ENCODE results near the gene NUP62. TPM values are rescaled to one million over a fixed set of nuclear protein-coding genes. Genes with fewer than 3 reads are reported as not detected.
"Not testable (repeated sequence)": the region's sequence is repeated elsewhere in the genome, so short reads cannot be mapped to it uniquely, and the experiment has no call there.

Gene NUP62
- polyA plus RNA-seq, 1 donor from 2014 or later: 62.9 TPM

DNA sequence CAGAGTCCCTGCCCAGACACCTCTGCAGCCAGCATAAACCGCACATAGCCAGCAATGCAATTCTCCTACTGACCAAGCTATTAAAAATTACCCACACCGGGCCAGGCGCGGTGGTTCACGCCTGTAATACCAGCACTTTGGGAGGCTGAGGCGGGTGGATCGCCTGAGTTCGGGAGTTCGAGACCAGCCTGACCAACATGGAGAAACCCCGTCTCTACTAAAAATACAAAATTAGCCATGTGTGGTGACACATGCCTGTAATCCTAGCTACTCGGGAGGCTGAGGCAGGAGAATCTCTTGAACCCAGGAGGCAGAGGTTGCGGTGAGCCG is 4.5 kb downstream of the NUP62 start:
- H3K27ac Mint-ChIP-seq: peak overlapping the region in 2 of 3 donors; percentile 46 to 85
- H3K9me3 Mint-ChIP-seq, H3K27me3 Mint-ChIP-seq, H3K36me3 Mint-ChIP-seq: not testable (repeated sequence)
- H3K4me1 Mint-ChIP-seq: peaks cover 23 to 41% (median 32%) of the 10 kb centered on the region in 3 donors
- peak overlapping the region in 1 of 4 donors; percentile 76 for H3K4me3 Mint-ChIP-seq

DNA sequence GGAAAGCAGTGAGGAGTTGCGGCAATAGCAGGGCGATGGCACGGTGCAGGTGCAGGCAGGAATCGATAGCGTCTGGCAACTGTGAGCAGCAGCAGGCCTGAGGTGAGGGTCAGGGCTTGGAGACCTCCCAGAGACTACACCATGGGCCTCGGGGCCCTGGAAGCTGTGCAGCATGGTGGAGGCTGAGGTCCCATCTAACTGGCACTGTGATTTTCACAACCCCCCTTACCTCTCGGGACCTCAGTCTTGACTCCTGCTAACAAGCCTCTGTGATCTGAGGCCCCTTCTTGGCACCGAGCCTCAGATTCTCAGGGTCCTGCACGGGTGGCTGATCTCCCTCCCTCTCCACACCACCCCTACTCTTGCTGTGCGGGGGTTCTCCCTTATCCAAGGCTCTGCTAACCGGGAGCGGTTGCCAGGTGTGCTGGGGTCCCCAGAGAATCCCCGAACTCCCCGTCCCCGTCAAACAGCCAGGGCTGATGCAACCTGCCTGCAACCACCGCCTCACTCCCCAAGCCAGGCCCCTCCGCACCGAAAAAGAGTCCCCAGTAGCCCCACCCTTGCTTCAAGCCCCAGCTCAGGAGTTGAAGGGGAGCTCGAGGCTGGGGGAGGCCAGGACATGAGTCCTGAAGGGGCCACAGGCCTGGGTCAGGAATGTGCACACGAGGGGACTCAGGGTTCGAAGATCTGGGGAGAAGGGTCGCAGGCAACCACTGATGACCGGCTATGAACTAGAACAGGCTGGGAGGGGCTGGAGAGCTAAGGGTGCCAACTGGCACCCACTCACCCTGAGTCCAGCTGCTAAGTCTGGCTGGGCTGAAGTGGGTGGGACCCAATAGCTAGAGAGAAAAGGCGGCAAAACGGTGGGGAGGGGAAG is 5.1 kb downstream of the NUP62 start:
- peak overlapping the region; percentile 47 to 88 (median 85) for H3K27ac Mint-ChIP-seq
- H3K36me3 Mint-ChIP-seq: peaks cover 3% of the 10 kb centered on the region
- H3K4me1 Mint-ChIP-seq: peaks cover 17 to 41% (median 34%) of the 10 kb centered on the region in 3 donors
- H3K27me3 Mint-ChIP-seq: peaks cover 2% of the 10 kb centered on the region
- peak overlapping the region; percentile 12 to 76 (median 52) for H3K4me3 Mint-ChIP-seq
- no peaks in the 10 kb centered on the region for H3K9me3 Mint-ChIP-seq

DNA sequence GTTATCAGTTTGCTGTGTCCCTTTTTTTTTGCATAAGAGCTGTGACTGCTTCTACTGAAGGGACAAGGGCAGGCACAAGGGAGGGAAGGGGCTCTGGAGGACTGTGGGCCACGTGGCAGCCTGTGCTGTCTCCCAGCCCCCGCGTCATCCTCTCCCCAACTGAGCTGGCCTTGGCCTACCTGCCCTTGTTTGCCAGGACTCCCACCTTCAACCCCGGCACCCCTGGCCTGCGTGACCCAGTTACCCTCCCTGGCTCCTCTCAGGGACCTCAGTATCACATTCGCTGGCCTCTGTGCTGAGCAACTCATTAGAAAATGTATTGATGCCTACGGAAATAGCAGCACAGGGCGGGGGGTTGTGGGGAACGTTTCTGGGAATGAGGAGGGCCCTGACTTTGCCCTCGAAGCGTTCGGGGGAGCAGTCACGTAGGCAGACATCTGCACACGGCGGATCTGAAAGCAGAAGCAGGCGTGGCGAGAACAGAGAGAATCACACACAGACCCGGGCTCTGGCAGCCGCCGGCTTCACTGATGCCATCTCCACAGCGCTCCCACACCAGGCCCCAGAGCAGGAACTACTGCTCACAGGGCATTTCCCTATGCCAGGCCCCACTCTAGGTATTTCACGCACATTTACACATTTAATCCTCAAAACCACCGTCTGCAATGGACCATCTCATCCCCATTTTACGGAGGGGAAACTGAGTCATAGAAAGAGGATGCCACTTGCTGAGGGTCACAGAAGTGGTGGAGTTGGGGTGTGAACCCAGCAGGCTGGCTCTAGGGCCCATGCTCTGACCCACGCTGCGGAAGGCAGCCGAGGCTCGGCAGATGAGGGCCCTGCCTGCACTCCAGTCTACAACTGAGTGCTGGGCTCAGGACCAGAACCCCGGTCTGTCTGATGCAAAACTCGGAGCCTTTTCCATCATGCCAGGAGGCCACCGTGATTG is 6.0 kb downstream of the NUP62 start:
- H3K36me3 Mint-ChIP-seq: peaks cover 3% of the 10 kb centered on the region
- H3K4me3 Mint-ChIP-seq: peak overlapping the region in 3 of 4 donors; percentile 73 to 88 (median 83)
- H3K4me1 Mint-ChIP-seq: peaks cover 11 to 38% (median 35%) of the 10 kb centered on the region in 3 donors

DNA sequence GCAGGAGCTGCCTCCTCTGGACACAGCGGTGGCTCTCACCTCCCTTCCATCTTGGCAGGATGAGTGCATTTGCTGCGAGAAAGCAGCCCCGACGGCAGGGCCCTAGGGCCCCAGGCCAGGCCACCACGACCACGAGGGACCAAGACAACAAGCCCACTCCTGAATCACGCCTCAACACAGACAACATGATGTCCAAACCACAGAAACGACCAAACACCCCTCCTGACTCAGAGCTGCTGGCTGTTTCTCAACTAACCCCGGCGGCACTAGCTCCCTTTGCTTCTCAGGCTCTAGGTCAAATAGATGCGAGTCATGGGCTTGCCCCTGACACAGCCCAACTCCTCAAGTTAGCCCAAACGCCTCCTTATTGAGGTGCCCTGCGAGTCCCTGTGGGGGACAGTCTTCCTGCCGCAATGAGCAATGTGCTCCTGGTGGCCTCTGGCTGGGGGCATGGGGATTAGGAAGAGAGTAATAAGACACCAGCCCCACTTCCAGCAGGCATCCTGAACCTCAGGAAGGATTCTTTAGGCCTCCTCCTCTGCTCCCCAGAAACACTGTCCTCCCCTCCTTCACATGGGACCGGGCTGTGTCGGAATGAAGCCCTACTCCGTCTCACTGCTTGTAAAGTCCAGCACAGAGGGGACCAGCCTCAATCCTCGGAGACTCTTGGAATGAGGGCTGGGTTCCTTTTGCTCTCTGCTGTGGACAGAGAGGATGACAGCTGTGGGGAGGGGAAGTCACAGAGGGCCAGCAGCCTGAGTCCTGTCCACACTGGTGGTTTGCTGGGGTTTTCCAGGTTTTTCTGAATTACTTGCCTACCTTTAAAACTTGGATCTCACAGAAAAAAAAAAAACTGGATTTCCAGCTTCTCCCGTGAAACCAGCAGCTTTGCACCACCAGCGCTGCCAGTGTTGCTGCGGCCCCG is 7.2 kb downstream of the NUP62 start:
- H3K4me1 Mint-ChIP-seq: peaks cover 5 to 39% (median 32%) of the 10 kb centered on the region in 3 donors
- H3K27ac Mint-ChIP-seq: peak overlapping the region in 1 of 3 donors; percentile 67
- peaks cover 2% of the 10 kb centered on the region for H3K36me3 Mint-ChIP-seq

More for the DNA sequence above, 6.0 kb downstream of the NUP62 start:
- H3K27me3 Mint-ChIP-seq: no peaks in the 10 kb centered on the region
- H3K9me3 Mint-ChIP-seq: no peaks in the 10 kb centered on the region
- peak overlapping the region in 2 of 3 donors; percentile 85 to 88 for H3K27ac Mint-ChIP-seq

DNA sequence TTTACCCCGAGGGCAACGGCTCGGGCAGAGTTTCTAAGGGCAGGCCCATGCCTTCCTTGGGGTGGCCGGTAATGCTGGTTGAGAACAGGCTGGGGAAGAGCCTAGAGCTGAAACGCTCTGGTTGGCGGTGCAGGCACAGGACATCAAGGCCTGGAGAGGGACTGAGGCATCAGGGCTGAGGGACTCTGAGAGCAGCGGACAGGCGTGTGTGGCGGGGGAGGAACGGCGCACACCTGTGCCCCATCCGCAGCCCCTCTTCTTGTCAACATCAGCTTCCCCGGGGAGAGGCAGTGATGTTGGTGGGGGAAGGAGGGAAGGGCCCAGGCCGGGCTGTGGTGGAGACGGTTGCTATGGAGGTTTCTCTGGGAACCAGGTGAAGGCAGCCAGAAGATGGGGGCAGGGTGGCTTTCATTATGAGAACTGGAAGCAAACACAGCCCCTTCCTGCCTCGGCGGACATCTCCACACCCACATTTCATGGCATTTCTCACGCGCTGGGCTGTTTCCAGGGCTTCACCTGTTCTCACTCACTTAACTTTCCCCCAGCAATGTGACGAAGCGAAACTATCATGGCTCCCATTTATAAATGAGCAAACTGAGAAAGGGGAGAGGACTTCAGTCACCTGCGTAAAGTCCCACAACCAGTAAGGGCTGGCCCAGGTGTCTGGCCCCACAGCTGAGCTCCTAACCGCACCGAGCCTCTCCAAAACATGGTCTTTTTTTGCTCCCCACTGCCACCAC is 8.5 kb downstream of the NUP62 start:
- Mint-ChIP-seq H3K27me3 (no peaks in the 10 kb centered on the region), H3K36me3 (peaks cover 2% of the 10 kb centered on the region), H3K4me1 (peaks cover 11 to 40% (median 37%) of the 10 kb centered on the region in 3 donors), H3K9me3 (no peaks in the 10 kb centered on the region), H3K27ac (peak overlapping the region; percentile 81 to 91 (median 90)), H3K4me3 (peak overlapping the region; percentile 30 to 90 (median 66))

More for the DNA sequence above, 7.2 kb downstream of the NUP62 start:
- no peak overlapping the region for H3K4me3 Mint-ChIP-seq
- no peaks in the 10 kb centered on the region for H3K9me3 Mint-ChIP-seq
- no peaks in the 10 kb centered on the region for H3K27me3 Mint-ChIP-seq

DNA sequence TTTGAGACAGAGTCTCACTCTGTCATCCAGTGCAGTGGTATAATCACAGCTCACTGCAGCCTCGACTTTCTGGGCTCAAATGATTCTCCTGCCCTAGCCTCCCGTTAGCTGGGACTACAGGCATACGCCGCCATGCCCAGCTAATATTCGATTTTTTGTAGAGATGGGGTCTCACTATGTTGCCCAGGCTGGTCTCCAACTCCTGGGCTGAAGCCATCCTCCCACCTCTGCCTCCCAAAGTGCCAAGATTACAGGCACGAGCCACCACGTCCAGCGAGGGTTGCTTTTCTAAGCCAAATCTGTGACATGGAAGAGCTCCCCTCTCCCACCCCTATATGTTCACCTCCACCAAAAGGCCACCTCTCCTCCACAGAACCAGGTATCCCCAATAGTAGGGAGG is 11.2 kb downstream of the NUP62 start:
- Mint-ChIP-seq H3K36me3 (peaks cover 7% of the 10 kb centered on the region), H3K27ac (peak overlapping the region; percentile 25 to 96 (median 94)), H3K4me3 (peak overlapping the region in 1 of 4 donors; percentile 63), H3K27me3 (no peaks in the 10 kb centered on the region), H3K9me3 (no peaks in the 10 kb centered on the region), H3K4me1 (peaks cover 25 to 43% (median 37%) of the 10 kb centered on the region in 3 donors)

DNA sequence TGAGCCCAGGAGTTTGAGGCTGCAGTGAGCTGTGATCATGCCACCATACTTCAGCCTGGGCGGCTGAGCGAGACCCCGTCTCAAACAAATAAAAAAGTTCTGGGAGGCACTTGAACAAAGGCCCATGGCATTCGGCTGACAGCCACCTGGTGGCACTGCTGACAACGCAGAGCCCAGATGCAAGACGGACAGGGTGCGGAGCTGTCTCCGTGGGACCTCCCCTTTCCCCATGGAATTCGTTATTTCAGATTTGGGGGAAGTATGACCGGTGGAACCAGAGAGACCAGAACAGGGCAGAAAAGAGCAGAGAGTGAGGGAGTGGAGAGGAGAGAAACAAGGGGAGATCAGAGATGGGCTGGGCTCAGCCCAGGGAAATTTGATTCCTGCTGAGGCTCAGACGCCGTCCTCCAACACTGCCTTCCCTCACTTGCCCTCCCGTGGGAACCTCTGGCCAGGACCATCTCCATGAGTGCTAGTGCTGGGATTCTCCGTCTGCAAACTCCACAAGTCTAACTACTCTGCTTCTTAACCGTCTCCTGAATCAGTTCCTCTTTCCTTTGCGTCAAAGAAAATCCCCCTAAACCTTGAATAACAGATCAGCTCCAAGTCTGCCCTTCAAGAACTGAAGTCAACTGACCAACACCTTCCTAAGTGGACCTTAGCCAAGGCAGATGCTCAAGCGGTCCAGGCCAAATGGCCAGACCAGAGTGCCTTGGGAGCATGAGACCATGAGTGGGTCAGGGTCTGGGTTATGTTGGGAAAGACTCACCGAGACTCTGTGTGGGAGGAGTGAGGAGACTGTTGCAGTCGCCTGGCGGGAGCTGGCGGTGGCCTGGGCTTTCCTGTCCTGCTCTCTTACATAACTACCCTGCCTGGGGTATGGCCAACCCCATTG is 12.2 kb downstream of the NUP62 start:
- Mint-ChIP-seq H3K4me1 (peaks cover 25 to 47% (median 41%) of the 10 kb centered on the region in 3 donors), H3K27ac (peak overlapping the region; percentile 72 to 96 (median 93)), H3K27me3 (no peaks in the 10 kb centered on the region), H3K36me3 (peaks cover 7% of the 10 kb centered on the region), H3K9me3 (no peaks in the 10 kb centered on the region), H3K4me3 (peak overlapping the region; percentile 56 to 88 (median 69))

DNA sequence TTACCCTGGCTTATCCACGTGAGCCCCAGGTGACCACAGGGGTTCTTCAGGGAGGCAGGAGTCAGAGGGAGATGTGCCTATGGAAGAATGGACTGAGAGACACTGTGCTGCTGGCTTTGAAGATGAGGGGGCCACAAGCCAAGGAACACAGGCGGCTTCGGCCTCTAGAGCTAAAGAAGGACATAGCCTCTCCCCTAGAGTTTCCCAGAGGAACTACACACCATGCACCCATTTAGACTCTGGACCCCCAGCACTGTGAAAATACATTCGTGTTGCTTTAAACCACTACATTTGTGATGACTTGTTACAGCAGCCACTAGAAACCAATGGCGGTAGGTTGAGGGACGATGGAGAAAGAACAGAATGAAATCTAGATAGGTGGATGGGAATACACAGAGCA is 14.0 kb downstream of the NUP62 start:
- Mint-ChIP-seq H3K27me3 (no peaks in the 10 kb centered on the region), H3K27ac (peak overlapping the region in 2 of 3 donors; percentile 3 to 81), H3K4me1 (peaks cover 37 to 50% (median 47%) of the 10 kb centered on the region in 3 donors), H3K9me3 (no peaks in the 10 kb centered on the region), H3K36me3 (peaks cover 7% of the 10 kb centered on the region), H3K4me3 (no peak overlapping the region)

DNA sequence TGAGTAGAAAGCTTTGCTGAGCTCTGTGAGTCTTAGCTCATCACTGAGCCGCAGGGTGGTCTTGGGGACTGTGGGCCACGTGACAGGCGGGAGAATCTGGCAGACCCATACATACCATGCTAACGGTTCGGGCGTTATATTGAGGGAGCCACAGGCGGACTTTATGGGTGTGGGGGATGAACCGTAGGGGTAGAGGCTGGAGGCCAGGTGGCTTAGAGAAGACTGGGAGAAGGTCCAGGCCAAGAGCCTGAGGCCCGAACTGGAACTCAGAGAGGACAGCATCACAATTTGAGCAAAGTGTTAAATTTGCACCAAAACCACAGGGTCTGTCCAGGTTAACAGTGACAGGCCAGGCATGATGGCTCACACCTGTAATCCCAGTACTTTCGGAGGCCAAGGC is 15.6 kb downstream of the NUP62 start:
- Mint-ChIP-seq H3K9me3 (no peaks in the 10 kb centered on the region), H3K4me3 (peak overlapping the region in 2 of 4 donors; percentile 44 to 87), H3K4me1 (peaks cover 37 to 50% (median 48%) of the 10 kb centered on the region in 3 donors), H3K27ac (peak overlapping the region in 2 of 3 donors; percentile 33 to 88), H3K27me3 (no peaks in the 10 kb centered on the region), H3K36me3 (peaks cover 6% of the 10 kb centered on the region)

DNA sequence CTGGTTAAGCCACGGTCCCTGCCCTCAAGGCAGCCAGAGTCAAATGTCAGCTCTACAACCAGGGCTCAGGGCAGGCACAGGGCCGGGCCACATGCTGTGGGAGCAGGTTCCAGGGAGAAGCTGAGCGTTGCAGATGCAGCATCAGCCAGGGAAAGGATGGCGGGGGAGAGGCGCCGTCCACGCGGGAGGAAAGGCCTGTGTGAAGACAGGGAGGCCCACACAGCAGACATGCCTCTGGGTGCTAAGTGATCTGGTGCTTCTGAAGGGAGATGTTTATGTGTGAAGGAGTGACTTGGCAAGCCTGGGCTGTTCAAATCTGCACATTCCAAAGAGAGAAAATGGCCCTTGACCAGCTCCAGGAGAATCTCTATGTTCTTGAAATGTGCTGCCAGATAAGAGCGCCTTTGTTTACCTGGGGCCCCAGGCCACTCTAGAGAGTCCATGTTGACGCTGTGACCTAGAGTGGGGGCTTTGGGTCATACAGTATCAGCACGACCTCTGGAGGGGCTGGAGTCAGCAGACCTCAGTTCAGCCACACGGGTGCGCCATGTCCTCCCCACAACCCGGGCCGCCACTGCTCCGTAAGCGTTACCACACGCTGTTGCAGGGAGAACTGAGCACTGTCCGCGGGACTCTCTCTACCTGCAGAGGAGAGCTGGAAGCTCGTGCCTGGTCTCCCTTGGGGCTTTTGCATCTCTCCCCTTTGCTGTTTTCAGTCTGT is 16.2 kb downstream of the NUP62 start:
- Mint-ChIP-seq H3K36me3 (peaks cover 6% of the 10 kb centered on the region), H3K9me3 (no peaks in the 10 kb centered on the region), H3K4me3 (peak overlapping the region in 1 of 4 donors; percentile 78), H3K4me1 (peaks cover 38 to 51% (median 49%) of the 10 kb centered on the region in 3 donors), H3K27ac (peak overlapping the region; percentile 33 to 88 (median 88)), H3K27me3 (no peaks in the 10 kb centered on the region)

DNA sequence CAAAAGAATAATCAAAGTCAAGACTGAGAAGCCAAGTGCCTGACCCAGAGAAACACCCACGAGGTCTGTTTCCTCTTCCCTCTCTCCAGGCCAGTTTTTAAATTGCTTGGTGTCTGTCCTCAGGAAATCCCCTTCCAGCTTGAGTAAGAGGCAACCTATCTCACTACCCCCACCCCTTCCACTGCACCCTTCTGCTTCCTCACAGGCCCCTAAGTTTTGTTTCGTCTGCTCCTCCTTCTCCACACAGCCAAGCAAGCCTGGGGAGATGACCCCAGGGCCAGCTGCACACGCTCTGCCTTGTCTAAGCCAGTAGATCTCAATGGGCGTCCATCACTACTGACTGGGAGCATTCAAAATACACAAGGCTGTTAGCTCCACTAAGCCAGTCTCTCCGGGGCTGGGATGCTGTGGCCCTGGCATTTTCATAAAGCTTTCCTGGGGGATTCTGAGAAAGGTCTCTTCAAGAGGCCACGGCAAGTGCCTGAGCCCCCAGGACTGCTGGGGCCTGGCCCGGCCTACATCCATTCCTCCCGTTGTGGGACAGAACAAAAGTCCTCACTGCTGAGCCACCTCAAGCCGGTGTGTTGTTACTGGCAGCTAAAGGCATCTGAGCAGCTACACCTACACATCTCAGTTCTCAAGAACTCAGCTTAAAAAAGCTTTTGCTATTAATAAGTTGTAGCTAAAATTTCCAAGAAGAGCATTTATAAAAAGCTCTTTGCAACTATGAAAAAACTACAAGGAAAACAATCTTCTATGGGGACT is 17.7 kb downstream of the NUP62 start:
- H3K4me1 Mint-ChIP-seq: peaks cover 39 to 52% (median 49%) of the 10 kb centered on the region in 3 donors
- H3K27ac Mint-ChIP-seq: peak overlapping the region; percentile 85 to 96 (median 94)
- H3K27me3 Mint-ChIP-seq: peaks cover under 1% of the 10 kb centered on the region

More for the DNA sequence above, 17.7 kb downstream of the NUP62 start:
- Mint-ChIP-seq H3K4me3 (peak overlapping the region in 3 of 4 donors; percentile 6 to 87 (median 34)), H3K9me3 (peaks cover 0 to 1% (median 1%) of the 10 kb centered on the region in 3 donors), H3K36me3 (peaks cover 6% of the 10 kb centered on the region)
